Uterus (tissue), 2 donors: ENCODE data around the gene SNX15.

Experiments used
- CTCF ChIP-seq, 4 experiments: fragments of 200-600 bp in 2 of 4; fragments of 450-650 bp in 2 of 4; sonication (generic) in 2 of 4; IDR thresholded peaks; one replicate each; pipeline ENCODE4 v1.5.1; 2016 to 2019; ENCODE audit warnings: antibody characterized with exemption in 4 of 4, mild to moderate bottlenecking in 2 of 4, moderate library complexity in 1 of 4
- POLR2A ChIP-seq, 2 donors: fragments of 450-650 bp; IDR thresholded peaks; one replicate each; pipeline ENCODE4 v1.6.1; 2016; ENCODE audit warnings: antibody characterized with exemption in 2 of 2, mild to moderate bottlenecking in 1 of 2, moderate library complexity in 1 of 2

DNA sequence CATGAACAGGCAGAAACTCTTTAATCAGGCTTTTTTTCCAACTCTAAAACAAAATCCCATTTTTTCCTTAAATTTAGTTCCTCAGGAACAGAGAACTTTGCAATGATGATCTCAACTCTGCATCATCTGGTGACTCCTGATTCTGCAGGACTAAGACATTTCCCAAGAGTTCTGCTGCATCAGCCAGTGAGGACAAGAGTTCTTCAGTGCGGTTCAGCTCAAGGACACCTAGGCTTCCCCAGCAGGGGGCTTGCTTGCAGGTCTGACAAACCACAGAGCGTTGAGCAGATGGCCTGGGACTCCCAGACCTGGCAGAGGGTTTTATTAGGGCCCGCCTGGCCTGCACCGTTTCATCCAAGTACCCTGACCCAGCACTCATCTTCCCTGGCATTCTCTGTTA is 50.2 kb downstream of the SNX15 start:
- TF ChIP-seq CTCF (IDR thresholded peaks at IDR 0.05) (no peak), POLR2A (IDR thresholded peaks at IDR 0.05) (no peak)
